Measurements from ENCODE around the gene TBL1XR1.

Gene TBL1XR1

DNA sequence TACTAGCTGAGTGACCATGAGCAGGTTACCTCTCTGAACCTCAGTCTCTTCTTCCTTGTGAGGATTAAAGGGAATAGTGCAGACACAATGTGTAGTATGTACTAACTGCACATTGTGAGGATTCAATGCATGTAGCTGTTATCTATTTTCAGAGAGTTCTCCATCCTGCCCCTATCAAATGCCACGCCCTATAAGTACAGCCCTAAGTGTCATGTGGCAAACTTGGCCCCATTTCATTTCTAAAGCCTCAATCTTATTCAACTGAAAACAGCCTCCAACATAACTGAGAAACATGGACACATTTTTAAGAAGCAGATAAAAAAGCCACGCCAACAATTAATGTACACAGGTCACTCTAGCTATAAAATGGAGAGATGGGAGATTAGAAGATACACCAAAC, 220.0 kb downstream of the TBL1XR1 start:
- Mint-ChIP-seq H3K27ac (ENCODE audit: low read depth) (no peak overlapping the region), H3K9me3 (peaks cover 7% of the 10 kb centered on the region), H3K36me3 (ENCODE audit: insufficient read depth) (no peaks in the 10 kb centered on the region), H3K27me3 (no peaks in the 10 kb centered on the region), H3K4me3 (no peak overlapping the region), H3K4me1 (no peaks in the 10 kb centered on the region)
- no peak for DNase-seq (ENCODE audit: low spot score in 2 of 2)
- no peak for ATAC-seq (replicated peaks; ENCODE audit: extremely low read depth, poor library complexity, severe bottlenecking)

DNA sequence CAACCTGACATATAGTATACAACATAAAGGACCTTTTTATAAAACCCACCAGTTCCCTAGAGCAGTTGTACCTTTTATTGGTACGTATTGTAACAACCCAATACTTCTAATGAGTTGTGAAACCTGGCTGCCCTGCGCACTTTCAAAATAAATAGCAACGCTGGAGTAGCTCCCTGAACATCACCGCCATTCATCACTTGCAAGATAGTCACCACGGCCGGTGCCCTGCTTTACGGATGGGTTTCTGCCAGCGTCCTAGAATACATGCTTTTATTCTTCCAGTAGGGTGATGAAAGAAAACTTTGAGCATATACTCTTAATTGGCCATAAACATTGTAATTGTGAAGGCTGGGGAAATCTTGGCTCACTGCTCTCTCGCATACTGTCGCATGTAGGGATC, 220.7 kb downstream of the TBL1XR1 start:
- ATAC-seq (replicated peaks; ENCODE audit: extremely low read depth, poor library complexity, severe bottlenecking) (no peak), DNase-seq (ENCODE audit: low spot score in 2 of 2) (no peak)
- H3K27ac Mint-ChIP-seq (ENCODE audit: low read depth): no peak overlapping the region
- H3K27me3 Mint-ChIP-seq: no peaks in the 10 kb centered on the region
- H3K36me3 Mint-ChIP-seq (ENCODE audit: insufficient read depth): no peaks in the 10 kb centered on the region
- no peaks in the 10 kb centered on the region for H3K9me3 Mint-ChIP-seq
- H3K4me1 Mint-ChIP-seq: no peaks in the 10 kb centered on the region
- no peak overlapping the region for H3K4me3 Mint-ChIP-seq

DNA sequence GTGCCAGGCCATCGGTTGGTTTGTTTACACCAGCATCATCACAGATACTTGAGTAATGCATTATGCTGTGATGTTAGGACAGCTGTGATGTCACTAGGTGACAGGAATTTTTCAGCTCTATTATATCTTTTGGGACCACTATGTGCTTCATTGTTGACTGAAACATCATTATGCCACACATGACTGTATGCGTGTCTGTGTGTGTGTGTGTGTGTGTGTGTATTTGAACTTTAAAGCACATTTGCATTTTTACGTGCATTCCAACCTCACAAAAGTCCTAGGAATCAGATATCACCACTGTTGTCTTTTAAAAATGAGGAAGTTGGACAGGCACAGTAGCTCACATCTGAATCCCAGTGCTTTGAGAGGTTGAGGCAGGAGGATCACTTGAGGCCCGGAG, 223.0 kb downstream of the TBL1XR1 start:
- H3K4me3 Mint-ChIP-seq: no peak overlapping the region
- H3K27ac Mint-ChIP-seq (ENCODE audit: low read depth): no peak overlapping the region
- H3K27me3 Mint-ChIP-seq: no peaks in the 10 kb centered on the region
- no peak for DNase-seq (ENCODE audit: low spot score in 2 of 2)
- H3K4me1 Mint-ChIP-seq: no peaks in the 10 kb centered on the region
- no peak for ATAC-seq (replicated peaks; ENCODE audit: extremely low read depth, poor library complexity, severe bottlenecking)
- H3K36me3 Mint-ChIP-seq (ENCODE audit: insufficient read depth): no peaks in the 10 kb centered on the region
- no peaks in the 10 kb centered on the region for H3K9me3 Mint-ChIP-seq

DNA sequence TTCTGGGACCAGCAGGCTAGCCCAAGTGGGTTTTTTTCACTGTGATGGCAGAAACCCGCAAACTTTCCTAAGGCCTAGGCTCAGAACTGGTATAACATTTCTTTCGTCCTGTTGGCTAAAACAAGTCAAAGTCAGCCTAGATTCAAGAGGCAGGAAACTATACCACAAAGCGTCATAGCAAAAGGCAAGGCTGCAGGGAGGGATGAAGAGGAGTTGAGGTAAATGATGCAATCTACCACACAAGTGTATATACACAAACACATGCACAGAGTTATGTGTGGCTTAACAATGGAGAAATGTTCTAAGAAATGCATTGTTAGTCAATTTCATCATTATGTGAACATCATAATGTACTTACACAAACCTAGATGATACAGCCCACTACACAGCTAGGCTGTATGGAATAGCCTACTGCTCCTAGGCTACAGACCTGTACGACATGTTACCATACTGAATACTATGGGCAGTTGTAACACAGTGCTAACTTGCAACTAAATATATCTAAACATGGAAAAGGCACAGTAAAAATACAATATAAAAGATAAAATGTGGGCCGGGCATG, 225.6 kb downstream of the TBL1XR1 start:
- H3K9me3 Mint-ChIP-seq: no peaks in the 10 kb centered on the region
- H3K27me3 Mint-ChIP-seq: no peaks in the 10 kb centered on the region
- no peaks in the 10 kb centered on the region for H3K4me1 Mint-ChIP-seq
- no peak overlapping the region for H3K4me3 Mint-ChIP-seq
- DNase-seq (ENCODE audit: low spot score in 2 of 2): no peak
- no peak for ATAC-seq (replicated peaks; ENCODE audit: extremely low read depth, poor library complexity, severe bottlenecking)
- no peaks in the 10 kb centered on the region for H3K36me3 Mint-ChIP-seq (ENCODE audit: insufficient read depth)
- H3K27ac Mint-ChIP-seq (ENCODE audit: low read depth): no peak overlapping the region

DNA sequence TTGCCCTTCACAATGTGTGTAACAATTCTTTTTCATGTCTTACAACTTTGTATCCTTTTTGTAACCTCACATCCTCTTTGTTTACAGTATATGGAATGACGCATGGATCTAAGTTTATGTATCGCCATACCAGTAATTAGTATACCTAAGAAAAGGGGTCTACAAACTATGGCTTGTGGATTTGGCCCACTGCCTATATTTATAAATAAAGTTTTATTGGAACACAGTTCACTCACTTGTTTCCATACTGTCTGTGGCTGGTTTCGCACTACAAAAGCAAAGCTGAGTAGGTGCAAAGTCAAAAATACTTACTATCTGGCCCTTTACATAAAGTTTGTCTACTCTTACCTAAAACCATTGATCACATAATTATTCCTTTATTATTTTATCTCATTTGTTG, 226.5 kb downstream of the TBL1XR1 start:
- no peaks in the 10 kb centered on the region for H3K36me3 Mint-ChIP-seq (ENCODE audit: insufficient read depth)
- H3K9me3 Mint-ChIP-seq: no peaks in the 10 kb centered on the region
- DNase-seq (ENCODE audit: low spot score in 2 of 2) (no peak), ATAC-seq (replicated peaks; ENCODE audit: extremely low read depth, poor library complexity, severe bottlenecking) (no peak)
- H3K4me3 Mint-ChIP-seq: no peak overlapping the region
- H3K27me3 Mint-ChIP-seq: no peaks in the 10 kb centered on the region
- H3K27ac Mint-ChIP-seq (ENCODE audit: low read depth): no peak overlapping the region
- H3K4me1 Mint-ChIP-seq: no peaks in the 10 kb centered on the region

DNA sequence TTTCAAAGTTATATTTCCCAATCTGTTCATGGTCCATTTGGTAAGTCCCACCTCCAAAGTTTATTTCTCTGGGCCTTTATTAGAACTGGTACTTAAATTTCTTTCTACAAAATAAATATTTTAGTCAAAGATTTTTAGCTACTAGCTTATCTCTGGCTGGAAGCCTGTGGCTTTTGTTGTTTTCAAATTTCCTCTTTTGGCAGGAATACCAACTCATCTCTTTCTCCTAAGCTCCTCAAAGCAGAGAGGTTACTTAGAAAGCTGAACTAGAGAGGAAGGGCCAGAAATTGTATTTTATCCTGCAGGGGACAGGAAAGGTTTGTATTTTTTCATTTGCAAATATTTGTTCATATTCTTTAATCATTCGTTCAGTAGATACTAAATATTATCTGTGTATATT, 227.8 kb downstream of the TBL1XR1 start:
- H3K36me3 Mint-ChIP-seq (ENCODE audit: insufficient read depth): no peaks in the 10 kb centered on the region
- H3K27me3 Mint-ChIP-seq: no peaks in the 10 kb centered on the region
- no peak overlapping the region for H3K27ac Mint-ChIP-seq (ENCODE audit: low read depth)
- no peaks in the 10 kb centered on the region for H3K9me3 Mint-ChIP-seq
- no peak overlapping the region for H3K4me3 Mint-ChIP-seq
- DNase-seq (ENCODE audit: low spot score in 2 of 2): no peak
- ATAC-seq (replicated peaks; ENCODE audit: extremely low read depth, poor library complexity, severe bottlenecking): no peak
- no peaks in the 10 kb centered on the region for H3K4me1 Mint-ChIP-seq
